Activated CD4-positive, alpha-beta T cell treated with anti-CD3 and anti-CD28 coated beads, Interleukin-2, amount 50 U/mL, for 1 hour (primary cell): Measurements from ENCODE around the gene RBM46.

Experiments
- DNase-seq: peaks from one replicate; pipeline ENCODE4 v3.0.0-alpha.2; 2020

The RBM46 gene

GRCh38 chr4:154781126-154781982 is at the start of gene RBM46:
TSS of gene RBM46 (plus strand) at chr4:154781272. CDS start at chr4:154796753, 15,481 bp downstream.
- DNase-seq, result no peak

DNA sequence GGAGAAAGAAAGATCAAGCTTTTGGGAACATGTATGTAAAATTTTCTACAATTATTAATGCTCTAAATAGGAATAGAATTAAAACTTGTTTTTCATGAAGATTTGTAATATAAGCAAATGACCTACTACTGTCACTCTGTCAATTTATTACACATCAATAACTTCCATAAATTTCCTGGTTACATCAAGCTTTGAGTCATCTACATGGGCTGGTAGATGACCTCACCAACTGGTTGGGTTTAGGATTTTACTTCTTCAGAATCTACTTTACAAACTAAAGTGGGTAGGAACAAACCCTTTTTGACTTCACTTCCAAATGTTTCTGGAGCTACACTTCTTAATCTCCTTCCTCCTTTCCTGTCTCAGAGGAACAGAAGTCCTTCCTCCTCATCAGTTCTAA is 49.3 kb upstream of the RBM46 start:
- no peak for DNase-seq

DNA sequence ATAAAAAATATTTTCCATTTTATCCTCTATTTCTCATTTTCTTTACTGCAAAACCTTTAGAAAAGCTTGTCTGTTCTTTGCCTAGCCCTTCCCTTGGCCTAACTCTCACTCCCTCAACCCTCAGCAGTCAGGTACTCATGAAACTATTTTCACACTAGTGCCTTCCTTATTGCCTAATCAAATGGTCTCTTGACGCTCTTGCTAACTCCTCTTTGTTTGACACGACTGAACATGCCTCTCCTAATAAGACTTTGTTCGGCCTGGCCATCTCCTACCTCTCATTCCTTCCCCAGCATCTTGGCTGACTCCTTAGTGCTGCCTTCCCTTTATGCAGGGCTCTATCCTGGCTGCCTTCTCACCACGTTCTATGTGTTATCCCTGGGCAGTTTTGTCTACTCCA is 48.4 kb upstream of the RBM46 start:
- DNase-seq, result no peak

DNA sequence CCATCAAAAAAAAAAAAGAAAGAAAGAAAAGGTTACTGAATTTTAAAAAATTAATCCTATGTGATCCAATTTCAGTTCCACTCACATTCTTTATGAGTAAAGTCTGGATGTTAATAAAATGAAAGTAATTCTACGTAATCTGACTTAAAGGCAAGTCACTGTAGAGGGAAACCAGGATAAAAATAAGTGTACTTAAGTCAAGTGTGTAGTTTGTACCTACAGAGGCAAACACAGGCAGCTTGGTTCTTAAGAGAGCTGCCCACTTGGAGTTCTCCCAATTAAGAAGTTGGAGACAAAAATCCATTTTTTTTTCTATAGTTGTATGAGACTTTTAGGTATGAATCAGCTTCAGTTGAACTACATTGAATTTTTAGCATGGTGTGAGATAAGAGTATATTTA is 44.3 kb upstream of the RBM46 start:
- DNase-seq, result no peak

DNA sequence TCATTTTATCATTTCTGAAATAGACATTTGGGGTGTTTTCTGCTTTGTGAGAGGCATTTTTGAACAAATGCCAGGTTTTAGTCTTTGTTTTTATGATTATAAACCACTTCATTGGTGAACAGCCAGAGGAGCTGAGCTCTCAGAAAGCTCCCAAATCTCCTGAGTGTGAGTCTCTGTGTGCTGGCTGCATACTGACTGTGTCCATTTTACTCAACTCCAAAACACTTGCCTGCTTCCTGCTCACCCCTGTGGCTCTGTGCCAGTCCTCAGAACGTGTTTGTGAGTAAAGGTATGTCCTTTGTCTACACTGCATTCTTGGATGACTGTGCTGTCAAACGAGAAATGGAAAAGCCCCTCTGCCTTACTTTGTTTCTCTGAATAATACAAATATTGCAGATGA is 42.6 kb upstream of the RBM46 start:
- no peak for DNase-seq

GRCh38 chr4:154739111-154739510 is 42.0 kb upstream of the RBM46 start:
- no peak for DNase-seq

GRCh38 chr4:154740462-154740861 is 40.6 kb upstream of the RBM46 start:
- DNase-seq, result no peak

DNA sequence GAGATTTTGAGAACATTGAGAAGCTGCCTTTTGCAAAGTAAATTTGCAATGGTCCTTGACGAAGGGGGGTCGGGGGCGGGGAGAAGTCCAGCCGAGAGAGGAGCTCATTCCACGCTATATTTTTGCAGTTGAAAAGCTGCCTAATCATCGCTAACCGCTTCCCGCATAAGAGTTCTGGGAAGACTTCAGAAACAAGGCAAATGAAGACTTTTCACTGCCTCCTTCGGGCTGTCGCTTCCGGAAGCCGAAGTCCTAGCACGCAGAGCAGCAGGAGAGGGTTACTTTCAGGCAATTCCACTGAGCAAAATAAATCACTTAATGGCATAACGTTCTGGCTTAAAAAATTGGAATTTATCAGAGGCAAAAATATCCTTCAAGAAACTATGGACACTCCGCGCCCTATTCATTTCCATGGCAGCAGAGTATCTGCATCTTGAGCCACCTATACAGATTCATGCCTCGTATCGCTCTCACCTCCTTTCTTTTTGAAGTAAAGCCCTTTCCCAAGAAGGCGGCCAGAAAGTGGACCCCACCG is 39.9 kb upstream of the RBM46 start:
- DNase-seq, result no peak

DNA sequence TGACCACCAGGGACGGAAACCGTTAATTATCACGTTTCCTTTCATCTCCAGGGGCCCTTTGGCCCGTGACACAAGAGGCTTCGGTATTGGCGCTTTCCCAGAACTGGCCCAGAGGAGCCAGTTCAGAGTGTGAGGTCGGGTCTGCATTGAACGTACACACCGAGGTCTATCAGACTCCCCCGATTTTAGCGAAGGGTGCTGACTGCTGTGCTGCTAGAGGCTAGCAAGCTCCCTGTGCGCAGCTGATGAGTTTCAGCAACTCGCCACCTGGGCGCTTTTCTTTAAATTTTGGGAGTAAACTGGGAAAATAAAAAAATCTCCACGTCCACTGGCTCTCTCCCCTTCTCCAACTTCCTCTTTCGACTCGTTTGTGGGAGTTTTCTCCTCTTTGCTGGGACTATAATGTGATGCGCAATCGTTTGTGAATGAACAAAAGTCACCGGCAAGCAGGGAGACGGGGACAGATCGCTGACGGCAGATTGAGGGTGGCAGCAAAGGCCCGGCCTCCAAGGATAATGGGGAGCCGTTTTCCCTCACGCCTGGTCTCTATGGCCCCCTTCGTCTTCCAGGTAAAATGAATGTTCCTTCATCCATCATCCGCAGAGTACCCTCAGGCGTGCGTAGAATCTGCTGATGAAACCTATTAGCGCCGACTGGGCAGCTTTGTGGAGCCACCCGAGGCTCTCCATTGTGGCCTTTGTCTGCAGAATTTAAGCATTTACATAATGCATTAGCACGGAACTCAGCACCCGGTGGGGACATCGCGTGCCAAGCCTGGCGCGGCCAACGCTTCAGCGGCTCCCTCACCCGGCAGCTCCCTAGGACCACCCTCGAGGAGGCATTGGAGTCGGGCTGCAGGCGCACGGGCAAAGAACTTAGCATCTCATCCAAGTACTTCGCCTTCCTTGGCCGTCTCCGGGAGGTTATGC is 38.9 kb upstream of the RBM46 start:
- no peak for DNase-seq

DNA sequence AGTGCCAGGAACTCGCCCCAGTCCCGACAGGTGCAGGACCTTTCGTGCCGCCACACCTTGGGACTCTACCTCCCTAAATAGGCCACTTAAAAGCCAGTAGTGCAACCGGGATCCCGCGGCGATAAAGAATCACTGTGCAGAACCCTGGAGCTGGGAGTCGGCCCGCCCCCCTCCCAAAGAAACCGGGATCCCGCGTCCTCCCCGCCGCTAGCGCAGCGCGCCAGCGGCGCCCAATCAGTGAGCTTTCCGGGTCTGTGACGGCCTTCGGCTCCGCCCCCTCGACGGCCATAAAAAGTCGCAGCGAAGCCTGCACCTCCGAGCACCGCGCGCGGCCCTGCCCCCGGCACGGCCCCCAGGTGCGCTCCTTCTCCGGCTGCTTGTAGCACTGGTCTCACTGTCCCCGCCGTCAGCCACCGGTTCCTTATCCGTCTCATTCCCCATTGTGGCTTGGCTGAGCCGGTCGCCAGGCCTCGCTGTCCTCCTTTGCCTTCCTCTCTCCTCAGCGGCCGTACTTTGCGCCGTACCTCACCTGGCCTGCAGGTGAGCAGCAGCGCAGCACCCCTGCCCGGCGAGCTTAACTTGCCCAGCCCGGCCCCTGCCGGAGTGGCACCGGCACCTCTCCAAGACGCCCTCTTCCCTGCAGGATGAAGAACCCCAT is 37.3 kb upstream of the RBM46 start, which contains the start of gene LRAT:
LRAT (plus strand) TSS at position 318 of the 658 bp plus-strand sequence; CDS start at position 645, 327 bp downstream.
- peak; percentile 24 for DNase-seq

GRCh38 chr4:154744341-154744926 is 36.6 kb upstream of the RBM46 start:
- no peak for DNase-seq

DNA sequence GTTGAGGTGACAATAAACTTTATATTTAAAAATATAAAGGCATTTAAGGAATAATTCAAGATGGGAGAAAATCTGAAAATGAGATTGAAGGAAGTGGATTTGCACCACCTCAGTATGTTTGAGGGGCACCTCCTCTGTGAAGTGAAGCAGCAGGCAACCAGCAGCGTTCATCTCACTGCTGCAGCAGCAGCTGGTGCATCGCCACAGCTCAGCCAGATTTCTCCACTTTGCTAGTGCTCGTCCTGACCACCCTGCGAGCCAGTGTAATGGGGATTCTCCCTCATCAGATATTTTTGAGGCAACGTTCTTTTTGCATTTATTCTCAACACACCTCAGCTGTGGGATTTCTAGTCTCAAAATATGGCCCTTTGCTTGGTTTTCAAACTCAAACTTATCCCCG is 23.4 kb upstream of the RBM46 start:
- DNase-seq, result no peak

DNA sequence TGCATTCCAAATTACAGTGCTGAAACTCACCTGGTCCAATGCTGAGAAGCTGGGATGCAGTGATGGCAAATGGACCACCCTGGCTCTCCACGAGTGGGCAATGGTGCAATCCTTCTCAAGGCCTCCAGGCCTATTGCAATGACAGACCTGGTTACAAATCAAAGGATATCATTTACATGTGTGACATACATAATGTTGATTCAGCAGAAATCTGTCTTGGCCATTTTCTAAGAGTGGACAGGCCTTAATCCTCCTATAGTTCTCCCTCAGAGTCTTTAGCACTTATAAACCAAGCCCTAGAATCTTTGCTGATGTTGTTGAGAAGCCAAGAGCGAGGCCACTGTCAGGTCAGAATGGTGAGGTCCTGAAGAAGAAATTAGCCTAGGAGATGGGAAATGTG is 20.2 kb upstream of the RBM46 start:
- DNase-seq, result no peak

DNA sequence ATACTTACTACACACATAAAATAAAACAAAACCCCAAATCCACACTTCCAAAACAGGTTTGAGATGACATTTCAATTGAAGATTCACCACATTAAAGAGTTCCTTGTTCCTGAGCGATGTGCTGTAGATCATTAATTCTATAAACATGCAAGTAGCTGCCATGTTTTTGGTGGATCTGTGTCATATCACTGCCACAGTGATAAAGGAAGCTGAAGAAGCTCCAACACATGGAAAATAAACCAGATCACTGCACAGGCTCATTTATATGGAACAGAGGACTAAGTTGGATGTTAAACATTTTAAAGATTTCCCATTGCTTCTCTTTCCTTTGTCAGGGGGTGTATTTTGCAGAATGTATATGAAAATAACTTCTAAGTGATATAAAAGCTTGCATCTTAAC is 2.8 kb upstream of the RBM46 start:
- DNase-seq, result no peak

- no peak for DNase-seq
Measured at GRCh38 chr4:154779362-154779947, 1.6 kb upstream of the RBM46 start.

GRCh38 chr4:154781983-154782293 is 866 bp downstream of the RBM46 start:
- no peak for DNase-seq

- DNase-seq, result no peak
Measured at GRCh38 chr4:154807042-154807630, 26.1 kb downstream of the RBM46 start.

DNA sequence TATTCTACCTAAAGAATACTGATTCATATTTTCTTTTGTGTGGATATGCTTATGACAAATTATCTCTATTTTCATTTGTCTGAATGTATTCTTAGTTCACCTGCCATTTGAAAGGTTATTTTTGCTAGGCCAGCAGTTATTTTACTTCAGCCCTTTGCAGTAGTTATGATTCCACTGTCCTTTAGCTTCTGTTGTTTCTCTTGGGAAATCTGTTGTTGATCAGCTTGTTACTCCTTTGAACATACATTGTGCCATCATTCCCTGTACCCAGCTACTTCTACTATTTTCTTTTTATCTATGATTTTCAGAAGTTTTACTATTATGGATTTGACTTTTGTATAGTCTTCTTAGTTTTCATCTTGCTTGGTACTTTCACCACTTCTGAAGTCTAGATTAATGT is 37.2 kb downstream of the RBM46 start:
- no peak for DNase-seq

DNA sequence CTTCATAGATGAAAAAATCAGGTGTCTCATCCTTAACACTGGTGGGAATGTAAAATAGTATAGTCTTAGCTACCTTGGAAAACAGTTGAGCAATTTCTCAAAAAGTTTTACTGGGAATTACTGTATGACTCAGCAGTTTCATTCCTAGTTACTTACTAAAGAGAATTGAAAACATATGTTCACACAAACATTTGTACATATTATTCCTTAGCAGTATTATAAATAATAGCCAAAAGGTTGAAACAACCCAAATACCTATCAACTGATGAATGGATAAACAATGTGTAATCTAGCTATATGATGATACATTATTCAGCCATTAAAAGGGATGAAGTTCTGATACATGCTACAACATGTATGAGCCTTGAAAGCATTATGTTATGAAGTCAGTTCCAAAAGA is 41.7 kb downstream of the RBM46 start:
- DNase-seq, result no peak

DNA sequence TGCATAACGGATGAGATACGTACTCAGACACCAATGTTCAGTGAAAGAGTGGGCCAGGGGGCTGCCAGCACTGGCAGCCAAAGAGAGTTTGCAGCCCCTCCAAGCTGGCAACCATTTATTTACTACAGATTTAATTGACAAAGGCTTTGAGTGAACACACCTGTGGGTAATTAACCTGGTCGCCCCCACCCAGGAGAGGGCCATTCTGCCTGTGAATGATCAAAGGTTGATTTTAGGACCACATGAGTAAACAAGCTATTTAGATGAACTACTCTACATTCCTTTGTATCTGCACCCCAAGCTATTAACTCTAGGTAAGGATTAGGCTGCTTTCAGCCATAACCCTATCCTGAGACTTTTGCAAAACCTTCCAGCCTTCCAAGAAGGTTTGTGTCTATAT is 55.0 kb downstream of the RBM46 start:
- no peak for DNase-seq

- DNase-seq, result no peak
Measured at GRCh38 chr4:154836513-154836912, 55.4 kb downstream of the RBM46 start.

GRCh38 chr4:154838155-154838554 is 57.1 kb downstream of the RBM46 start:
- DNase-seq, result no peak
